GM23248 (cell line): Measurements from ENCODE around the gene TEX10. TPM values are rescaled to one million over a fixed set of nuclear protein-coding genes. Genes with fewer than 3 reads are reported as not detected.

Experiments used
- DNase-seq: peaks from one replicate; pipeline ENCODE4 v3.0.0-alpha.2; 2015
- H2AFZ ChIP-seq: fragments of 200-600 bp; sonication (generic); 2 replicates; pipeline ENCODE4 v1.6.1; 2016; ENCODE audit warnings: antibody characterized with exemption
- H3F3A ChIP-seq: fragments of 200-600 bp; sonication (generic); 2 replicates; pipeline ENCODE4 v1.6.1; 2016; ENCODE audit warnings: mild to moderate bottlenecking, antibody characterized with exemption, mixed run types; ENCODE audit not compliant: insufficient read depth
- H3K27ac ChIP-seq: fragments of 200-600 bp; sonication (generic); 2 replicates; pipeline ENCODE4 v1.5.1; 2016; ENCODE audit warnings: mild to moderate bottlenecking
- H3K27me3 ChIP-seq: fragments of 200-600 bp; sonication (generic); replicated peaks from 2 replicates; pipeline ENCODE4 v1.6.1; 2016; ENCODE audit warnings: mild to moderate bottlenecking; ENCODE audit not compliant: insufficient read depth
- H3K36me3 ChIP-seq: fragments of 200-600 bp; sonication (generic); 2 replicates; pipeline ENCODE4 v1.6.1; 2016; ENCODE audit warnings: low read depth, mild to moderate bottlenecking
- H3K4me1 ChIP-seq: fragments of 200-600 bp; sonication (generic); 2 replicates; pipeline ENCODE4 v1.6.1; 2016; ENCODE audit warnings: mild to moderate bottlenecking; ENCODE audit not compliant: insufficient read depth
- H3K4me2 ChIP-seq: fragments of 200-600 bp; sonication (generic); one replicate; pipeline ENCODE4 v1.6.1; 2016; ENCODE audit warnings: mild to moderate bottlenecking; ENCODE audit not compliant: unreplicated experiment
- H3K4me3 ChIP-seq: fragments of 200-600 bp; sonication (generic); 2 replicates; pipeline ENCODE4 v1.5.1; 2016; ENCODE audit warnings: mild to moderate bottlenecking
- H3K79me2 ChIP-seq: fragments of 200-600 bp; sonication (generic); 2 replicates; pipeline ENCODE4 v1.6.1; 2016; ENCODE audit warnings: mild to moderate bottlenecking; ENCODE audit not compliant: insufficient read depth
- H3K9ac ChIP-seq: fragments of 200-600 bp; sonication (generic); 2 replicates; pipeline ENCODE4 v1.6.1; 2016; ENCODE audit warnings: mild to moderate bottlenecking
- H3K9me2 ChIP-seq: fragments of 200-600 bp; sonication (generic); 2 replicates; pipeline ENCODE4 v1.6.1; 2016; ENCODE audit warnings: mixed run types, mild to moderate bottlenecking, moderate library complexity; ENCODE audit not compliant: insufficient read depth
- H3K9me3 ChIP-seq: fragments of 200-600 bp; sonication (generic); one replicate; pipeline ENCODE4 v1.6.1; 2017; ENCODE audit warnings: low read depth
- H4K20me1 ChIP-seq: fragments of 200-600 bp; sonication (generic); 2 replicates; pipeline ENCODE4 v1.6.0; 2016; ENCODE audit not compliant: insufficient read depth
- EZH2 ChIP-seq: fragments of 200-600 bp; sonication (generic); IDR thresholded peaks from 2 replicates; pipeline ENCODE4 v1.6.1; 2018; ENCODE audit warnings: antibody characterized with exemption, mild to moderate bottlenecking; ENCODE audit not compliant: insufficient read depth, poor library complexity, severe bottlenecking
- EZH2phosphoT487 ChIP-seq: fragments of 200-600 bp; sonication (generic); IDR thresholded peaks from 2 replicates; pipeline ENCODE4 v1.6.1; 2018; ENCODE audit warnings: antibody characterized with exemption, moderate library complexity, mild to moderate bottlenecking, low read depth; ENCODE audit not compliant: insufficient read depth
- WGBS, 2 experiments: methylation state at CpG; one replicate each; pipeline ENCODE4 v1.1.6; 2015 to 2017; ENCODE audit warnings: low lambda C conversion rate in 2 of 2, low coverage in 1 of 2; ENCODE audit errors: missing lambda C conversion rate in 2 of 2; 5-methylcytosine and 5-hydroxymethylcytosine counted together
- in situ Hi-C: fragments of 300-500 bp; cut with MboI; formaldehyde crosslinking; loops from 2 replicates; pipeline ENCODE4 v1.15.0; 2020
- polyA plus RNA-seq: library from polyadenylated mRNA; unstranded; fragments of >200 nt; fragmentation: Nextera tagmentation; extraction: Ambion mirVana; gene quantifications from 2 replicates; pipeline ENCODE4 v1.2.1, GENCODE V29; 2016
- total RNA-seq: library from RNA; depleted of rRNA; stranded (reverse); fragments of >200 nt; shearing (Covaris generic); gene quantifications from 2 replicates; pipeline ENCODE4 v1.2.3, GENCODE V29; 2014; rRNA removed

TEX10 gene
- total and polyA plus RNA-seq, 2 experiments from 2014 or later: 19.6 to 30.9 TPM

DNA sequence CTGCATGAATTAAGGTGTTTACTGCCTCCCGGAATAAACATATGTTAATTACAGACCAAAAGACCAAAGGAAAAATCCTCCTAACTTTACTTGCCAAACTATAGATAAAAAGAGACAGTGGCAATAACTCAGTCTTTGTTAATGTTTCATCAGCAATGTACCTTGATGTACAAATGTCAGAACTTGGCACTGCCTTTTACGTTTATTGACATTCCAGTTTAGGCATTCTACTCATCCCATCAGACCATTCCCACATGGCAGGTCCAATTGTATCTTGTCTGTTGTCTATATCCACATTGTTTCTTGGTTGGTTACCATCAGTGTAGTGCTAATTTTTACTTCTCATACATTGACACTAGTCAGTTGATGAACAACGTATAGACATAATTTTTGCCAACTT is 85.5 kb downstream of the TEX10 start:
- in situ Hi-C loops: no loop called here

More for the DNA sequence above, 85.5 kb downstream of the TEX10 start:
- Histone ChIP-seq H3K4me1 (no peaks in the 10 kb centered on the region), H3K27me3 (no peaks in the 10 kb centered on the region), H3F3A (no peaks in the 10 kb centered on the region), H4K20me1 (no peaks in the 10 kb centered on the region), H3K9ac (no peak overlapping the region), H3K9me3 (no peaks in the 10 kb centered on the region), H3K4me2 (no peak overlapping the region), H3K9me2 (no peaks in the 10 kb centered on the region), H3K79me2 (no peaks in the 10 kb centered on the region), H3K36me3 (no peaks in the 10 kb centered on the region), H3K4me3 (no peak overlapping the region), H2AFZ (no peak overlapping the region), H3K27ac (no peak overlapping the region)
- DNase-seq: no peak
- TF ChIP-seq EZH2phosphoT487 (no peak), EZH2 (no peak)
- WGBS, 2 experiments: 95 to 99% methylated on average over 3 of the region's 3 CpGs

Other genes starting within 250 kb of the TEX10 start
- 48.6 and 59.3 TPM in 2 replicates for gene MSANTD3, start 74.2 kb upstream of the TEX10 start, total RNA-seq
- 27.6 and 27.8 TPM in 2 replicates for gene MSANTD3, start 74.2 kb upstream of the TEX10 start, polyA plus RNA-seq
- gene TMEFF1, start 120.2 kb upstream of the TEX10 start, total RNA-seq: 0.43 and 4.4 TPM in 2 replicates
- 0.34 and 0.68 TPM in 2 replicates for gene TMEFF1, start 120.2 kb upstream of the TEX10 start, polyA plus RNA-seq
- 1.7 and 1.9 TPM in 2 replicates for gene CAVIN4, start 225.1 kb upstream of the TEX10 start, total RNA-seq
- 0.60 and 0.65 TPM in 2 replicates for gene CAVIN4, start 225.1 kb upstream of the TEX10 start, polyA plus RNA-seq